H1 (cell line): ENCODE data around the gene CXorf65. TPM values are rescaled to one million over a fixed set of nuclear protein-coding genes. Genes with fewer than 3 reads are reported as not detected.

Source experiments
- CTCF ChIA-PET: fragments of 300-600 bp; sonication (Branson Sonifier 250); formaldehyde crosslinking; loops from one replicate; lab custom pipeline; 2021; ENCODE audit not compliant: partially characterized antibody; lab: Charles Lee
- POLR2A ChIA-PET: fragments of 300-600 bp; sonication (Branson Sonifier 250); formaldehyde crosslinking; loops from one replicate; lab custom pipeline; 2021; ENCODE audit warnings: inconsistent platforms; ENCODE audit not compliant: partially characterized antibody; lab: Charles Lee
- DNase-seq, 2 experiments: peaks; one replicate each; pipeline versions ENCODE4 v3.0.0 to v3.0.0-alpha.2; 2010 to 2022; ENCODE audit warnings: low spot score in 2 of 2, low read depth in 1 of 2, mixed read lengths in 1 of 2
- FAIRE-seq: peaks from 2 replicates; lab custom pipeline; 2011; peaks lifted over from hg19 to GRCh38; lab: Jason Lieb, UNC
- H2AFZ ChIP-seq: 2 replicates; pipeline ENCODE4 v1.8.1; 2012; ENCODE audit warnings: low read length, inconsistent platforms
- H2AK5ac ChIP-seq: 2 replicates; pipeline ENCODE4 v1.6.1; 2013; ENCODE audit warnings: low read depth, low read length
- H2BK120ac ChIP-seq: replicated peaks from 2 replicates; pipeline ENCODE3; 2013; ENCODE audit warnings: low read depth, low read length, inconsistent platforms
- H2BK12ac ChIP-seq: 2 replicates; pipeline ENCODE4 v1.6.1; 2013; ENCODE audit warnings: low read depth, low read length
- H2BK15ac ChIP-seq: 2 replicates; pipeline ENCODE4 v1.6.1; 2013; ENCODE audit warnings: low read length
- H2BK20ac ChIP-seq: 2 replicates; pipeline ENCODE4 v1.6.1; 2013; ENCODE audit warnings: low read length
- H2BK5ac ChIP-seq: 2 replicates; pipeline ENCODE4 v1.6.1; 2013; ENCODE audit warnings: low read depth, low read length
- H3K14ac ChIP-seq: 2 replicates; pipeline ENCODE4 v1.6.1; 2013; ENCODE audit warnings: inconsistent platforms; ENCODE audit not compliant: insufficient read length
- H3K18ac ChIP-seq: 2 replicates; pipeline ENCODE4 v1.6.1; 2013; ENCODE audit warnings: low read length; ENCODE audit errors: extremely low read depth
- H3K23ac ChIP-seq: 2 replicates; pipeline ENCODE4 v1.6.1; 2013; ENCODE audit warnings: inconsistent platforms; ENCODE audit not compliant: insufficient read length
- H3K23me2 ChIP-seq: 2 replicates; pipeline ENCODE4 v1.6.1; 2013; ENCODE audit warnings: low read depth, low read length
- H3K27ac ChIP-seq: 2 replicates; pipeline ENCODE4 v1.6.1; 2011; ENCODE audit warnings: low read depth, low read length, inconsistent platforms
- H3K27me3 ChIP-seq, 4 experiments: replicated peaks in 1 of 4; 1 replicate in 1 of 4; 2 replicates in 3 of 4; pipeline versions ENCODE4 v1.6.1 to v1.8.1; 2011 to 2013; ENCODE audit warnings: low read length in 3 of 4, mild to moderate bottlenecking in 3 of 4, inconsistent platforms in 2 of 4, mixed read lengths in 2 of 4, moderate library complexity in 1 of 4; ENCODE audit not compliant: control insufficient read depth in 3 of 4, insufficient read depth in 3 of 4; ENCODE audit errors: extremely low read depth in 1 of 4
- H3K36me3 ChIP-seq, 4 experiments: 2 replicates each; pipeline versions ENCODE4 v1.6.1 to v1.8.1; 2011 to 2013; ENCODE audit warnings: mild to moderate bottlenecking in 4 of 4, low read length in 3 of 4, moderate library complexity in 2 of 4, control low read depth in 1 of 4, inconsistent platforms in 1 of 4; ENCODE audit not compliant: insufficient read depth in 4 of 4, control insufficient read depth in 2 of 4
- H3K4ac ChIP-seq: replicated peaks from 2 replicates; pipeline ENCODE3; 2013; ENCODE audit warnings: low read length, low read depth, mixed read lengths, inconsistent platforms; ENCODE audit not compliant: insufficient read length
- H3K4me1 ChIP-seq, 4 experiments: replicated peaks in 1 of 4; 1 replicate in 1 of 4; 2 replicates in 3 of 4; pipeline versions ENCODE4 v1.6.1 to v1.8.1; 2011 to 2013; ENCODE audit warnings: low read length in 3 of 4, inconsistent platforms in 2 of 4, mixed read lengths in 1 of 4; ENCODE audit not compliant: insufficient read depth in 4 of 4, control insufficient read depth in 3 of 4
- H3K4me2 ChIP-seq, 2 experiments: 2 replicates each; pipeline versions ENCODE4 v1.6.1 to v1.8.1; 2011 to 2013; ENCODE audit warnings: low read depth in 2 of 2, low read length in 2 of 2, control low read depth in 1 of 2, inconsistent platforms in 1 of 2, mild to moderate bottlenecking in 1 of 2; ENCODE audit not compliant: insufficient read depth in 1 of 2
- H3K4me3 ChIP-seq, 4 experiments: fragments of 200-600, 300-600 bp in 1 of 4; sonication (generic), shearing (Covaris generic), sonication (Bioruptor Twin) in 1 of 4; 2 replicates each; pipeline versions ENCODE4 v1.5.1 to v1.8.1; 2011 to 2016; ENCODE audit warnings: low read length in 4 of 4, low read depth in 3 of 4, control low read depth in 2 of 4, inconsistent platforms in 2 of 4, mild to moderate bottlenecking in 2 of 4, mixed read lengths in 1 of 4, moderate library complexity in 1 of 4; ENCODE audit not compliant: insufficient read depth in 2 of 4; ENCODE audit errors: extremely low read depth in 1 of 4
- H3K56ac ChIP-seq: replicated peaks from 2 replicates; pipeline ENCODE3; 2013; ENCODE audit warnings: low read depth, mild to moderate bottlenecking, mixed read lengths, low read length, inconsistent platforms; ENCODE audit not compliant: insufficient read length
- H3K79me1 ChIP-seq: 2 replicates; pipeline ENCODE4 v1.6.1; 2013; ENCODE audit warnings: low read depth, low read length, control low read depth
- H3K79me2 ChIP-seq, 2 experiments: 2 replicates each; pipeline versions ENCODE4 v1.6.1 to v1.8.1; 2012 to 2013; ENCODE audit warnings: low read length in 2 of 2, mild to moderate bottlenecking in 2 of 2, inconsistent platforms in 1 of 2; ENCODE audit not compliant: insufficient read depth in 2 of 2, control insufficient read depth in 1 of 2
- H3K9ac ChIP-seq, 4 experiments: replicated peaks in 1 of 4; 1 replicate in 1 of 4; 2 replicates in 3 of 4; pipeline versions ENCODE4 v1.6.1 to v1.8.1; 2011 to 2013; ENCODE audit warnings: low read depth in 3 of 4, low read length in 3 of 4, control low read depth in 2 of 4, mild to moderate bottlenecking in 2 of 4, moderate library complexity in 2 of 4, inconsistent platforms in 1 of 4; ENCODE audit errors: extremely low read depth in 1 of 4
- H3K9me3 ChIP-seq, 2 experiments: 2 replicates each; pipeline versions ENCODE4 v1.6.1 to v1.8.1; 2012 to 2013; ENCODE audit warnings: mild to moderate bottlenecking in 2 of 2, moderate library complexity in 2 of 2, control low read depth in 1 of 2, inconsistent platforms in 1 of 2, low read depth in 1 of 2, low read length in 1 of 2, mixed read lengths in 1 of 2; ENCODE audit not compliant: insufficient read depth in 2 of 2
- H4K20me1 ChIP-seq, 2 experiments: replicated peaks in 1 of 2; 2 replicates each; pipeline versions ENCODE3 to v1.8.1; 2011 to 2013; ENCODE audit warnings: inconsistent platforms in 2 of 2, low read length in 2 of 2, mild to moderate bottlenecking in 1 of 2; ENCODE audit not compliant: insufficient read depth in 2 of 2, control insufficient read depth in 1 of 2
- H4K5ac ChIP-seq: 2 replicates; pipeline ENCODE4 v1.6.1; 2013; ENCODE audit warnings: low read length, low read depth, mixed read lengths, inconsistent platforms; ENCODE audit not compliant: insufficient read length
- H4K8ac ChIP-seq: 2 replicates; pipeline ENCODE4 v1.8.0; 2013; ENCODE audit warnings: mild to moderate bottlenecking, moderate library complexity, low read length, inconsistent platforms; ENCODE audit not compliant: insufficient read depth; ENCODE audit errors: extremely low read depth
- H4K91ac ChIP-seq: replicated peaks from 2 replicates; pipeline ENCODE3; 2013; ENCODE audit warnings: low read length, mixed read lengths, inconsistent platforms; ENCODE audit not compliant: insufficient read length
- BACH1 ChIP-seq: IDR thresholded peaks from 2 replicates; pipeline ENCODE4 v1.6.1; 2012; ENCODE audit warnings: low read length, improper control_type of control experiment
- CEBPB ChIP-seq: IDR thresholded peaks from 2 replicates; pipeline ENCODE4 v1.6.1; 2012; ENCODE audit warnings: low read depth, low read length
- CTBP2 ChIP-seq: IDR thresholded peaks from 2 replicates; pipeline ENCODE4 v1.7.0; 2011; ENCODE audit warnings: borderline replicate concordance, mild to moderate bottlenecking, moderate library complexity, mixed read lengths, low read length; ENCODE audit not compliant: insufficient read depth, insufficient read length
- FOSL1 ChIP-seq: IDR thresholded peaks from 2 replicates; pipeline ENCODE4 v1.6.1; 2011; ENCODE audit warnings: mild to moderate bottlenecking, low read depth, low read length, moderate library complexity; ENCODE audit not compliant: insufficient read depth
- JUND ChIP-seq: IDR thresholded peaks from 2 replicates; pipeline ENCODE4 v1.6.1; 2011; ENCODE audit warnings: mild to moderate bottlenecking, improper control_type of control experiment, low read length
- KDM5A ChIP-seq: fragments of 200-600 bp; IDR thresholded peaks from 2 replicates; pipeline ENCODE4 v1.7.1; 2012; ENCODE audit warnings: mild to moderate bottlenecking, low read length, inconsistent platforms, mixed read lengths
- MAFK ChIP-seq: IDR thresholded peaks from 2 replicates; pipeline ENCODE4 v1.6.1; 2012; ENCODE audit warnings: low read depth, mild to moderate bottlenecking, improper control_type of control experiment, low read length
- POU5F1 ChIP-seq: IDR thresholded peaks from 2 replicates; pipeline ENCODE4 v1.6.1; 2011; ENCODE audit warnings: low read depth, mild to moderate bottlenecking, low read length, moderate library complexity
- SAP30 ChIP-seq: fragments of 300-600 bp; sonication (generic); IDR thresholded peaks from 2 replicates; pipeline ENCODE4 v1.7.1; 2012; ENCODE audit warnings: low read length, moderate library complexity, mild to moderate bottlenecking, inconsistent platforms; ENCODE audit not compliant: insufficient read depth, insufficient replicate concordance
- YY1 ChIP-seq: IDR thresholded peaks from 2 replicates; pipeline ENCODE4 v1.6.1; 2011; ENCODE audit warnings: low read depth, mild to moderate bottlenecking, low read length
- WGBS, 2 experiments: shearing (Covaris generic) in 1 of 2; methylation state at CpG; one replicate each; pipeline versions ENCODE4 v1.1.6 to v1.1.7; 2013 to 2015; ENCODE audit warnings: low lambda C conversion rate in 2 of 2, mixed read lengths in 2 of 2, inconsistent platforms in 1 of 2, low coverage in 1 of 2, missing lambda C conversion rate in 1 of 2; ENCODE audit not compliant: insufficient replicate concordance in 2 of 2, insufficient coverage in 1 of 2, insufficient read length in 1 of 2; ENCODE audit errors: extremely low coverage in 1 of 2, missing lambda C conversion rate in 1 of 2; 5-methylcytosine and 5-hydroxymethylcytosine counted together
- polyA plus RNA-seq, 7 experiments: library from polyadenylated mRNA; depleted of rRNA in 3 of 7; stranded (reverse) in 5 of 7; unstranded in 2 of 7; fragments of >200 nt in 5 of 7; fragments of 200-250 nt in 2 of 7; gene quantifications; 1 replicate in 5 of 7; 2 replicates in 1 of 7; 4 replicates in 1 of 7; pipeline versions ENCODE4 v1.2.1 to v1.2.3, GENCODE V29; 2011 to 2013; ENCODE audit warnings: missing spikeins in 2 of 7, mixed read lengths in 2 of 7
- total RNA-seq: library from RNA; stranded (reverse); fragmentation: NEBNext Ultra II Directional; extraction: Animal tissue kit (Norgen Biotek cat#: 25700); gene quantifications from 2 replicates; pipeline ENCODE4 v1.2.1, GENCODE V29; 2021
- TF ChIP-seq, protein P1 (sequence below): IDR thresholded peaks from 2 replicates; pipeline ENCODE4 v1.6.1; 2011; ENCODE audit warnings: low read length, improper control_type of control experiment

The CXorf65 gene
- total and polyA plus RNA-seq, 2 of the 8 experiments (the other 6 are each of a cell fraction or from before 2014, with no cell fraction given), result not detected

GRCh38 chrX:71082124-71082647 lies 24.4 kb downstream of the CXorf65 start:
- Histone ChIP-seq H3K9me3 (no peaks in the 10 kb centered on the region), H3K4me2 (no peak overlapping the region), H2BK12ac (no peak overlapping the region), H4K91ac (no peak overlapping the region), H3K23ac (no peak overlapping the region), H3K79me1 (no peaks in the 10 kb centered on the region), H4K5ac (no peak overlapping the region), H3K79me2 (no peaks in the 10 kb centered on the region), H2BK20ac (no peak overlapping the region), H2BK15ac (no peak overlapping the region), H3K23me2 (no peaks in the 10 kb centered on the region), H3K36me3 (no peaks in the 10 kb centered on the region), H3K27me3 (no peaks in the 10 kb centered on the region), H4K20me1 (no peaks in the 10 kb centered on the region), H3K9ac (no peak overlapping the region), H3K18ac (no peak overlapping the region), H3K4me3 (no peak overlapping the region), H3K27ac (no peak overlapping the region), H2AK5ac (no peak overlapping the region), H2AFZ (no peak overlapping the region), H3K4ac (no peak overlapping the region), H4K8ac (no peak overlapping the region), H3K14ac (no peak overlapping the region), H2BK5ac (no peak overlapping the region), H2BK120ac (no peak overlapping the region), H3K4me1 (no peaks in the 10 kb centered on the region), H3K56ac (no peak overlapping the region)
- TF ChIP-seq POU5F1 (no peak), FOSL1 (no peak), BACH1 (no peak), KDM5A (no peak), CTBP2 (no peak), MAFK (no peak), CEBPB (no peak), YY1 (no peak), JUND (no peak), SAP30 (no peak)
- TF ChIP-seq, protein P1, sequence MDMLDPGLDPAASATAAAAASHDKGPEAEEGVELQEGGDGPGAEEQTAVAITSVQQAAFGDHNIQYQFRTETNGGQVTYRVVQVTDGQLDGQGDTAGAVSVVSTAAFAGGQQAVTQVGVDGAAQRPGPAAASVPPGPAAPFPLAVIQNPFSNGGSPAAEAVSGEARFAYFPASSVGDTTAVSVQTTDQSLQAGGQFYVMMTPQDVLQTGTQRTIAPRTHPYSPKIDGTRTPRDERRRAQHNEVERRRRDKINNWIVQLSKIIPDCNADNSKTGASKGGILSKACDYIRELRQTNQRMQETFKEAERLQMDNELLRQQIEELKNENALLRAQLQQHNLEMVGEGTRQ, result no peak
- ChIA-PET POLR2A (no interaction called here), CTCF (interaction anchor here (0.8 kb wide), 1 partner anchor 81 kb away, joined by 3 read pairs; no protein-coding TSS in a partner anchor)
- DNase-seq (no peak), FAIRE-seq (no peak)
- 91% methylated on average over 5 of the region's 5 CpGs; no CpG with 5 or more reads in 1 of the 2 experiments for WGBS, 2 experiments
